Ovary (tissue), 9 donors: Measurements from ENCODE around the gene RAB6B. TPM values are rescaled to one million over a fixed set of nuclear protein-coding genes. Genes with fewer than 3 reads are reported as not detected.

Source experiments
- DNase-seq, 5 donors: peaks; one replicate each; pipeline ENCODE4 v3.0.0-alpha.2; 2019 to 2020
- H3K27ac ChIP-seq, 2 donors: fragments of 200-600 bp; one replicate each; pipeline versions ENCODE4 v1.5.1 to v1.8.0; 2019 to 2022
- H3K27me3 ChIP-seq: fragments of 200-600 bp; one replicate; pipeline ENCODE4 v1.8.0; 2022
- H3K36me3 ChIP-seq: fragments of 200-600 bp; sonication (generic); one replicate; pipeline ENCODE4 v1.5.1; 2019
- H3K4me1 ChIP-seq: one replicate; pipeline ENCODE4 v1.8.1; 2013; ENCODE audit warnings: mild to moderate bottlenecking, moderate library complexity; ENCODE audit not compliant: insufficient read depth
- H3K4me3 ChIP-seq: fragments of 200-600 bp; sonication (generic); one replicate; pipeline ENCODE4 v1.5.1; 2017
- H3K9me3 ChIP-seq, 2 donors: fragments of 200-600 bp in 1 of 2; sonication (generic) in 1 of 2; one replicate each; pipeline versions ENCODE4 v1.5.1 to v1.8.1; 2013 to 2019; ENCODE audit warnings: mild to moderate bottlenecking in 1 of 2, moderate library complexity in 1 of 2
- CTCF ChIP-seq, 3 donors: fragments of 450-650 bp in 2 of 3; fragments of 200-600 bp in 1 of 3; IDR thresholded peaks; one replicate each; pipeline versions ENCODE4 v1.5.1 to v1.8.0; 2016 to 2022; ENCODE audit warnings: antibody characterized with exemption in 3 of 3, mild to moderate bottlenecking in 1 of 3
- EP300 ChIP-seq: sonication (generic); formaldehyde crosslinking; IDR thresholded peaks from one replicate; pipeline ENCODE4 v1.6.1; 2017; ENCODE audit warnings: antibody characterized with exemption
- POLR2A ChIP-seq: fragments of 450-650 bp; IDR thresholded peaks from one replicate; pipeline ENCODE4 v1.6.1; 2017; ENCODE audit warnings: antibody characterized with exemption, mild to moderate bottlenecking, moderate library complexity
- WGBS, 3 donors: extraction: QIAGEN DNeasy Blood & Tissue Kit in 1 of 3; methylation state at CpG; one replicate each; pipeline versions ENCODE4 v1.1.5 to v1.1.7; 2013 to 2017; 5-methylcytosine and 5-hydroxymethylcytosine counted together
- intact Hi-C, 4 donors: fragments of 100-400 bp; cut with DNase I; formaldehyde crosslinking; loops; one replicate each; pipeline versions ENCODE4 v1.11.0 to v1.15.1; 2022 to 2023
- polyA plus RNA-seq, 2 donors: library from polyadenylated mRNA; stranded (reverse); fragments of 200-250 nt in 1 of 2; fragments of 350-450 nt in 1 of 2; fragmentation: Illumina TruSeq in 1 of 2; extraction: RNeasy Lipid Tissue Mini Kit (QIAGEN cat#74804) in 1 of 2; gene quantifications; one replicate each; pipeline ENCODE4 v1.2.3, GENCODE V29; 2013 to 2014
- total RNA-seq, 7 donors: library from RNA; depleted of rRNA in 2 of 7; stranded (reverse); fragments of >200 nt in 2 of 7; fragmentation: NEBNext Ultra II Directional in 3 of 7; extraction: Animal tissue kit (Norgen Biotek cat#: 25700) in 3 of 7; gene quantifications; one replicate each; pipeline versions ENCODE4 v1.1.0 to v1.2.4, GENCODE V29; 2016 to 2023
- donor health status: DM: no; HTN: no; CAD: no; lungs with moderate emphysema.
- donor health status: DM: no; HTN: no; CAD: no.
- donor health status: Bipolar disorder and iron deficiency.
- donor health status: DM: yes; HTN: yes; CAD: no.
- donor health status: DM: no; HTN: no; CAD: no.
- donor health status: DM: yes; HTN: yes; CAD: no.

Gene RAB6B
- total and polyA plus RNA-seq, 9 donors: 0.50 to 9.1 (median 3.9) TPM

- no peak for TF ChIP-seq POLR2A
- 84 to 90% (median 86%) methylated on average over 5 of the region's 5 CpGs for WGBS, 3 donors
- no peaks in the 10 kb centered on the region for H3K9me3 ChIP-seq
- H3K4me1 ChIP-seq: no peaks in the 10 kb centered on the region
- no peak overlapping the region for H3K27ac ChIP-seq
- H3K4me3 ChIP-seq: no peak overlapping the region
- no peak for DNase-seq
- no peaks in the 10 kb centered on the region for H3K36me3 ChIP-seq
- no peaks in the 10 kb centered on the region for H3K27me3 ChIP-seq
- intact Hi-C loops: no loop called here
These were observed 6.2 kb upstream of the RAB6B start for GRCh38 chr3:133901847-133902246.

GRCh38 chr3:133901083-133901482 lies 5.4 kb upstream of the RAB6B start:
- no peak for DNase-seq
- no peaks in the 10 kb centered on the region for H3K36me3 ChIP-seq
- no peaks in the 10 kb centered on the region for H3K4me1 ChIP-seq
- intact Hi-C loops: no loop called here
- no peaks in the 10 kb centered on the region for H3K9me3 ChIP-seq
- TF ChIP-seq POLR2A: no peak
- no peak for TF ChIP-seq EP300
- TF ChIP-seq CTCF (IDR thresholded peaks at IDR 0.05): no peak
- H3K27ac ChIP-seq: no peak overlapping the region
- WGBS, 3 donors: 65 to 92% (median 84%) methylated on average over 1 of the region's 1 CpG
- H3K27me3 ChIP-seq: no peaks in the 10 kb centered on the region
- H3K4me3 ChIP-seq: no peak overlapping the region

- no peaks in the 10 kb centered on the region for H3K36me3 ChIP-seq
- H3K4me3 ChIP-seq: no peak overlapping the region
- no peak overlapping the region for H3K27ac ChIP-seq
- no peak for DNase-seq
- H3K9me3 ChIP-seq: no peaks in the 10 kb centered on the region
- no peaks in the 10 kb centered on the region for H3K27me3 ChIP-seq
- intact Hi-C loops: no loop called here
- TF ChIP-seq EP300 (no peak), POLR2A (no peak), CTCF (IDR thresholded peaks at IDR 0.05) (no peak)
- H3K4me1 ChIP-seq: peaks cover 5% of the 10 kb centered on the region
These were observed 3.6 kb upstream of the RAB6B start for GRCh38 chr3:133899311-133899710.

DNA sequence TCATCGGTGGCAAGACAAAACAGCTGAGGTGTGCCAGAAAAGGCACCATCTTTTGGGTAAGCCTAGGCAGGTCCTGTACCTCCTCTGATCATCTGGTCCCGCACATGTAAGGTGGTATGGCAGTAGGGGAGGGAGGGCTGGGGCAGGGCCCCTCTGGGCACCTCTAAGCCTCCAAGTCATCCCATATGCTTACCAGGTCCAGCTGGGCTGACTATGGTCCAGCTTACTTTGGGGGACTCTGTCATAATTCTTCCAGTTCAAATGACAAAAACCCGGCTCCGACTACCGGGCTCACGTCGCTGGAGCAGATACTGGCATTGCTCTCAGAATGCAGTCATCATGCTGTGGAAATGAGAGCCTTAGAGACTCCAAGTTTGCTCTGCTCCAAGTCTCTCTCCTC lies 1.9 kb upstream of the RAB6B start:
- 51 to 90% (median 69%) methylated on average over 7 of the region's 7 CpGs for WGBS, 3 donors
- no peak overlapping the region for H3K4me3 ChIP-seq
- no peaks in the 10 kb centered on the region for H3K27me3 ChIP-seq
- H3K27ac ChIP-seq: no peak overlapping the region
- no peak for TF ChIP-seq CTCF (IDR thresholded peaks at IDR 0.05)
- no peak for TF ChIP-seq POLR2A
- H3K36me3 ChIP-seq: no peaks in the 10 kb centered on the region
- no peaks in the 10 kb centered on the region for H3K9me3 ChIP-seq
- DNase-seq: no peak
- intact Hi-C loops: no loop called here
- peaks cover 5% of the 10 kb centered on the region for H3K4me1 ChIP-seq

- no peak for DNase-seq
These were observed 500 bp upstream of the RAB6B start for GRCh38 chr3:133896002-133896761.

More at GRCh38 chr3:133896002-133896761, 500 bp upstream of the RAB6B start:
- TF ChIP-seq CTCF (IDR thresholded peaks at IDR 0.05): no peak
- TF ChIP-seq EP300: no peak
- TF ChIP-seq POLR2A: no peak
- peak overlapping the region; percentile 51 for H3K4me3 ChIP-seq
- H3K4me1 ChIP-seq: peaks cover 5% of the 10 kb centered on the region
- H3K36me3 ChIP-seq: no peaks in the 10 kb centered on the region
- H3K27ac ChIP-seq: no peak overlapping the region
- H3K27me3 ChIP-seq: no peaks in the 10 kb centered on the region
- no peaks in the 10 kb centered on the region for H3K9me3 ChIP-seq
- 9 to 16% (median 10%) methylated on average over 36 to 37 of the region's 37 CpGs for WGBS, 3 donors
- intact Hi-C loops: no loop called here
